ENCODE measurements around the gene C12orf43.
"Not testable (repeated sequence)": the region's sequence is repeated elsewhere in the genome, so short reads cannot be mapped to it uniquely, and the experiment has no call there.

Gene C12orf43

GRCh38 chr12:121015825-121016766 lies at the start of gene C12orf43:
TSS of gene C12orf43 (minus strand) at chr12:121016487. CDS start at chr12:121016474, 13 bp downstream.
- peak within 1 kb of the TSS; percentile 89 for H2AFZ ChIP-seq (ENCODE audit: low read depth, low read length)
- TF ChIP-seq EZH2 (IDR thresholded peaks at IDR 0.05; ENCODE audit: borderline replicate concordance, low read depth, low read length, severe bottlenecking) = no peak
- no peak for TF ChIP-seq CTCF (IDR thresholded peaks at IDR 0.05; ENCODE audit: borderline replicate concordance, extremely low read depth, low read length, poor library complexity, severe bottlenecking)
- peak; percentile 97 for ATAC-seq (ENCODE audit: insufficient read depth, low read depth)

GRCh38 chr12:121065345-121065744 lies 49.1 kb upstream of the C12orf43 start:
- Histone ChIP-seq H4K20me1 (ENCODE audit: insufficient read depth, low read length) (no peaks in the 10 kb centered on the region), H3K27me3 (ENCODE audit: insufficient read depth, low read length, poor library complexity) (peaks cover 5% of the 10 kb centered on the region), H3K4me2 (ENCODE audit: insufficient read depth, low read length) (no peak overlapping the region), H3K9ac (ENCODE audit: low read depth, low read length) (no peak overlapping the region), H3K79me2 (ENCODE audit: insufficient read depth, low read length) (no peaks in the 10 kb centered on the region), H3K36me3 (ENCODE audit: insufficient read depth, low read length) (no peaks in the 10 kb centered on the region), H3K27ac (ENCODE audit: low read length) (no peak overlapping the region), H3K4me1 (ENCODE audit: insufficient read depth, low read length) (peaks cover 3% of the 10 kb centered on the region), H3K9me3 (ENCODE audit: insufficient read depth, low read length, severe bottlenecking) (no peaks in the 10 kb centered on the region), H3K4me3 (ENCODE audit: low read depth in 1 of 2, low read length in 2 of 2) (no peak overlapping the region), H2AFZ (ENCODE audit: low read depth, low read length) (no peak overlapping the region)
- no peak for ATAC-seq (ENCODE audit: insufficient read depth, low read depth)
- no peak for DNase-seq
- TF ChIP-seq CTCF (IDR thresholded peaks at IDR 0.05; ENCODE audit: borderline replicate concordance, extremely low read depth, low read length, poor library complexity, severe bottlenecking) (no peak), EZH2 (IDR thresholded peaks at IDR 0.05; ENCODE audit: borderline replicate concordance, low read depth, low read length, severe bottlenecking) (no peak)

More at GRCh38 chr12:121015825-121016766, at the start of gene C12orf43:
- Histone ChIP-seq H3K79me2 (ENCODE audit: insufficient read depth, low read length) (peaks cover 21% of the 10 kb centered on the region), H3K9ac (ENCODE audit: low read depth, low read length) (peak within 1 kb of the TSS; percentile 63), H3K36me3 (ENCODE audit: insufficient read depth, low read length) (peaks cover 16% of the 10 kb centered on the region; the same call in 1 of the 2 replicates), H3K4me3 (ENCODE audit: low read depth in 1 of 2, low read length in 2 of 2) (peak within 1 kb of the TSS; percentile 70 to 85), H3K4me2 (ENCODE audit: insufficient read depth, low read length) (peak within 1 kb of the TSS; percentile 94), H3K27me3 (ENCODE audit: insufficient read depth, low read length, poor library complexity) (no peaks in the 10 kb centered on the region), H3K27ac (ENCODE audit: low read length) (peak within 1 kb of the TSS; percentile 74), H3K9me3 (ENCODE audit: insufficient read depth, low read length, severe bottlenecking) (no peaks in the 10 kb centered on the region), H4K20me1 (ENCODE audit: insufficient read depth, low read length) (no peaks in the 10 kb centered on the region), H3K4me1 (ENCODE audit: insufficient read depth, low read length) (peaks cover 18% of the 10 kb centered on the region)
- DNase-seq = peak; percentile 94

GRCh38 chr12:121064586-121064985 lies 48.3 kb upstream of the C12orf43 start:
- DNase-seq; H4K20me1 ChIP-seq (ENCODE audit: insufficient read depth, low read length); H3K27me3 ChIP-seq (ENCODE audit: insufficient read depth, low read length, poor library complexity); H3K4me2 ChIP-seq (ENCODE audit: insufficient read depth, low read length); H3K27ac ChIP-seq (ENCODE audit: low read length); H3K79me2 ChIP-seq (ENCODE audit: insufficient read depth, low read length); H3K36me3 ChIP-seq (ENCODE audit: insufficient read depth, low read length); ATAC-seq (ENCODE audit: insufficient read depth, low read depth); H3K9me3 ChIP-seq (ENCODE audit: insufficient read depth, low read length, severe bottlenecking); H3K4me3 ChIP-seq (ENCODE audit: low read depth in 1 of 2, low read length in 2 of 2); H3K9ac ChIP-seq (ENCODE audit: low read depth, low read length); H3K4me1 ChIP-seq (ENCODE audit: insufficient read depth, low read length); H2AFZ ChIP-seq (ENCODE audit: low read depth, low read length): not testable (repeated sequence)

GRCh38 chr12:121064116-121064515 lies 47.8 kb upstream of the C12orf43 start:
- DNase-seq = no peak
- no peak overlapping the region for H3K4me3 ChIP-seq (ENCODE audit: low read depth in 1 of 2, low read length in 2 of 2)
- no peak overlapping the region for H3K27ac ChIP-seq (ENCODE audit: low read length)
- H3K79me2 ChIP-seq (ENCODE audit: insufficient read depth, low read length) = no peaks in the 10 kb centered on the region
- H4K20me1 ChIP-seq (ENCODE audit: insufficient read depth, low read length) = no peaks in the 10 kb centered on the region
- H3K4me2 ChIP-seq (ENCODE audit: insufficient read depth, low read length) = no peak overlapping the region
- H2AFZ ChIP-seq (ENCODE audit: low read depth, low read length) = no peak overlapping the region
- H3K9me3 ChIP-seq (ENCODE audit: insufficient read depth, low read length, severe bottlenecking) = no peaks in the 10 kb centered on the region
- H3K4me1 ChIP-seq (ENCODE audit: insufficient read depth, low read length) = peaks cover 8% of the 10 kb centered on the region
- no peak overlapping the region for H3K9ac ChIP-seq (ENCODE audit: low read depth, low read length)
- ATAC-seq (ENCODE audit: insufficient read depth, low read depth) = no peak
- no peaks in the 10 kb centered on the region for H3K36me3 ChIP-seq (ENCODE audit: insufficient read depth, low read length)
- H3K27me3 ChIP-seq (ENCODE audit: insufficient read depth, low read length, poor library complexity) = peaks cover 4% of the 10 kb centered on the region
- TF ChIP-seq CTCF (IDR thresholded peaks at IDR 0.05; ENCODE audit: borderline replicate concordance, extremely low read depth, low read length, poor library complexity, severe bottlenecking) (no peak), EZH2 (IDR thresholded peaks at IDR 0.05; ENCODE audit: borderline replicate concordance, low read depth, low read length, severe bottlenecking) (no peak)
